HepG2 (cell line): ENCODE measurements around the gene FBXO44. TPM values are rescaled to one million over a fixed set of nuclear protein-coding genes. Genes with fewer than 3 reads are reported as not detected.

Source experiments
- ARID3A ChIP-seq: IDR thresholded peaks from 2 replicates; pipeline ENCODE4 v1.6.1; 2012; ENCODE audit warnings: low read depth, low read length, improper control_type of control experiment
- RBFOX2 ChIP-seq: fragments of 200-400 bp; formaldehyde crosslinking; IDR thresholded peaks from 2 replicates; pipeline ENCODE4 v1.6.1; 2017; ENCODE audit warnings: low read depth, mild to moderate bottlenecking, low read length
- REST ChIP-seq, 2 experiments: IDR thresholded peaks; 2 replicates each; pipeline ENCODE4 v1.6.1; 2011 to 2012; ENCODE audit warnings: low read length in 2 of 2, borderline replicate concordance in 1 of 2, low read depth in 1 of 2, mild to moderate bottlenecking in 1 of 2, moderate library complexity in 1 of 2
- RNF2 ChIP-seq: fragments of 450-650 bp; conservative IDR thresholded peaks from 2 replicates; pipeline ENCODE4 v1.6.1; 2016; ENCODE audit warnings: low read depth
- ZNF816 ChIP-seq: sonication (generic); formaldehyde crosslinking; IDR thresholded peaks from 2 replicates; pipeline ENCODE4 v1.8.0; 2022; ENCODE audit warnings: missing genetic modification reagents, mild to moderate bottlenecking, borderline replicate concordance
- ZSCAN25 ChIP-seq: sonication (generic); formaldehyde crosslinking; IDR thresholded peaks from 2 replicates; pipeline ENCODE4 v1.8.0; 2022; ENCODE audit warnings: mild to moderate bottlenecking, missing genetic modification reagents
- polyA plus RNA-seq, 8 experiments: library from polyadenylated mRNA; depleted of rRNA in 3 of 8; stranded (reverse) in 7 of 8; unstranded in 1 of 8; fragments of >200 nt; fragmentation: Illumina TruSeq in 4 of 8; extraction: Trizol in 4 of 8; gene quantifications; 2 replicates each; pipeline versions ENCODE4 v1.2.1 to v1.2.3, GENCODE V29; 2011 to 2016; ENCODE audit warnings: low read depth in 4 of 8, missing spikeins in 1 of 8, mixed read lengths in 1 of 8; ENCODE audit not compliant: insufficient read depth in 1 of 8
- total RNA-seq, 5 experiments: library from RNA; depleted of rRNA; stranded (reverse); fragments of >200 nt; fragmentation: Illumina TruSeq; extraction: Trizol; gene quantifications; 2 replicates each; pipeline ENCODE4 v1.2.3, GENCODE V29; 2016; ENCODE audit warnings: low read depth in 1 of 5
- TF ChIP-seq, protein P1 (sequence below): sonication (generic); formaldehyde crosslinking; IDR thresholded peaks from 2 replicates; pipeline ENCODE4 v1.4.0; 2020; ENCODE audit warnings: missing genetic modification reagents, borderline replicate concordance
- TF ChIP-seq, protein P2 (sequence below): sonication (generic); formaldehyde crosslinking; IDR thresholded peaks from 2 replicates; pipeline ENCODE4 v1.4.0; 2020; ENCODE audit warnings: mild to moderate bottlenecking, missing genetic modification reagents, borderline replicate concordance

FBXO44 gene
- total and polyA plus RNA-seq, 2 of the 13 experiments (the other 11 are each of a cell fraction or from before 2014, with no cell fraction given), result 22.4 to 27.9 TPM

- TF ChIP-seq, protein P1, sequence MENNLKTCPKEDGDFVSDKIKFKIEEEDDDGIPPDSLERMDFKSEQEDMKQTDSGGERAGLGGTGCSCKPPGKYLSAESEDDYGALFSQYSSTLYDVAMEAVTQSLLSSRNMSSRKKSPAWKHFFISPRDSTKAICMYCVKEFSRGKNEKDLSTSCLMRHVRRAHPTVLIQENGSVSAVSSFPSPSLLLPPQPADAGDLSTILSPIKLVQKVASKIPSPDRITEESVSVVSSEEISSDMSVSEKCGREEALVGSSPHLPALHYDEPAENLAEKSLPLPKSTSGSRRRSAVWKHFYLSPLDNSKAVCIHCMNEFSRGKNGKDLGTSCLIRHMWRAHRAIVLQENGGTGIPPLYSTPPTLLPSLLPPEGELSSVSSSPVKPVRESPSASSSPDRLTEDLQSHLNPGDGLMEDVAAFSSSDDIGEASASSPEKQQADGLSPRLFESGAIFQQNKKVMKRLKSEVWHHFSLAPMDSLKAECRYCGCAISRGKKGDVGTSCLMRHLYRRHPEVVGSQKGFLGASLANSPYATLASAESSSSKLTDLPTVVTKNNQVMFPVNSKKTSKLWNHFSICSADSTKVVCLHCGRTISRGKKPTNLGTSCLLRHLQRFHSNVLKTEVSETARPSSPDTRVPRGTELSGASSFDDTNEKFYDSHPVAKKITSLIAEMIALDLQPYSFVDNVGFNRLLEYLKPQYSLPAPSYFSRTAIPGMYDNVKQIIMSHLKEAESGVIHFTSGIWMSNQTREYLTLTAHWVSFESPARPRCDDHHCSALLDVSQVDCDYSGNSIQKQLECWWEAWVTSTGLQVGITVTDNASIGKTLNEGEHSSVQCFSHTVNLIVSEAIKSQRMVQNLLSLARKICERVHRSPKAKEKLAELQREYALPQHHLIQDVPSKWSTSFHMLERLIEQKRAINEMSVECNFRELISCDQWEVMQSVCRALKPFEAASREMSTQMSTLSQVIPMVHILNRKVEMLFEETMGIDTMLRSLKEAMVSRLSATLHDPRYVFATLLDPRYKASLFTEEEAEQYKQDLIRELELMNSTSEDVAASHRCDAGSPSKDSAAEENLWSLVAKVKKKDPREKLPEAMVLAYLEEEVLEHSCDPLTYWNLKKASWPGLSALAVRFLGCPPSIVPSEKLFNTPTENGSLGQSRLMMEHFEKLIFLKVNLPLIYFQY (CRISPR knock-in tag), result peak; percentile 90; the same call in 1 of the 2 replicates
- TF ChIP-seq, protein P2, sequence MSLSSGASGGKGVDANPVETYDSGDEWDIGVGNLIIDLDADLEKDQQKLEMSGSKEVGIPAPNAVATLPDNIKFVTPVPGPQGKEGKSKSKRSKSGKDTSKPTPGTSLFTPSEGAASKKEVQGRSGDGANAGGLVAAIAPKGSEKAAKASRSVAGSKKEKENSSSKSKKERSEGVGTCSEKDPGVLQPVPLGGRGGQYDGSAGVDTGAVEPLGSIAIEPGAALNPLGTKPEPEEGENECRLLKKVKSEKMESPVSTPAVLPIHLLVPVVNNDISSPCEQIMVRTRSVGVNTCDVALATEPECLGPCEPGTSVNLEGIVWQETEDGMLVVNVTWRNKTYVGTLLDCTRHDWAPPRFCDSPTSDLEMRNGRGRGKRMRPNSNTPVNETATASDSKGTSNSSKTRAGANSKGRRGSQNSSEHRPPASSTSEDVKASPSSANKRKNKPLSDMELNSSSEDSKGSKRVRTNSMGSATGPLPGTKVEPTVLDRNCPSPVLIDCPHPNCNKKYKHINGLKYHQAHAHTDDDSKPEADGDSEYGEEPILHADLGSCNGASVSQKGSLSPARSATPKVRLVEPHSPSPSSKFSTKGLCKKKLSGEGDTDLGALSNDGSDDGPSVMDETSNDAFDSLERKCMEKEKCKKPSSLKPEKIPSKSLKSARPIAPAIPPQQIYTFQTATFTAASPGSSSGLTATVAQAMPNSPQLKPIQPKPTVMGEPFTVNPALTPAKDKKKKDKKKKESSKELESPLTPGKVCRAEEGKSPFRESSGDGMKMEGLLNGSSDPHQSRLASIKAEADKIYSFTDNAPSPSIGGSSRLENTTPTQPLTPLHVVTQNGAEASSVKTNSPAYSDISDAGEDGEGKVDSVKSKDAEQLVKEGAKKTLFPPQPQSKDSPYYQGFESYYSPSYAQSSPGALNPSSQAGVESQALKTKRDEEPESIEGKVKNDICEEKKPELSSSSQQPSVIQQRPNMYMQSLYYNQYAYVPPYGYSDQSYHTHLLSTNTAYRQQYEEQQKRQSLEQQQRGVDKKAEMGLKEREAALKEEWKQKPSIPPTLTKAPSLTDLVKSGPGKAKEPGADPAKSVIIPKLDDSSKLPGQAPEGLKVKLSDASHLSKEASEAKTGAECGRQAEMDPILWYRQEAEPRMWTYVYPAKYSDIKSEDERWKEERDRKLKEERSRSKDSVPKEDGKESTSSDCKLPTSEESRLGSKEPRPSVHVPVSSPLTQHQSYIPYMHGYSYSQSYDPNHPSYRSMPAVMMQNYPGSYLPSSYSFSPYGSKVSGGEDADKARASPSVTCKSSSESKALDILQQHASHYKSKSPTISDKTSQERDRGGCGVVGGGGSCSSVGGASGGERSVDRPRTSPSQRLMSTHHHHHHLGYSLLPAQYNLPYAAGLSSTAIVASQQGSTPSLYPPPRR (CRISPR knock-in tag), result peak; percentile 76
- TF ChIP-seq ARID3A (no peak), RBFOX2 (peak; percentile 65), RNF2 (no peak), ZSCAN25 (peak; percentile 60), ZNF816 (CRISPR knock-in tag) (no peak), REST (IDR thresholded peaks at IDR 0.05; ENCODE audit: borderline replicate concordance in 1 of 2, low read depth in 1 of 2, low read length in 2 of 2) (no peak; a peak in 1 of 4 replicates)
Measured at GRCh38 chr1:11671544-11672286, 17.0 kb downstream of the FBXO44 start (continued).
